K562 (cell line): Measurements from ENCODE around the gene GIPR. TPM values are rescaled to one million over a fixed set of nuclear protein-coding genes. Genes with fewer than 3 reads are reported as not detected.

ENCODE experiments used
- GTF2F1 ChIP-seq: IDR thresholded peaks from 2 replicates; pipeline ENCODE4 v1.6.1; 2011; ENCODE audit warnings: low read depth, low read length, improper control_type of control experiment
- SIN3A ChIP-seq, 2 experiments: fragments of 150-350 bp in 1 of 2; IDR thresholded peaks; 2 replicates each; pipeline ENCODE4 v1.6.1; 2011 to 2016; ENCODE audit warnings: borderline replicate concordance in 2 of 2, low read depth in 2 of 2, low read length in 2 of 2, mild to moderate bottlenecking in 2 of 2, moderate library complexity in 2 of 2; ENCODE audit not compliant: control insufficient read depth in 1 of 2
- ZBTB17 ChIP-seq: fragments of 450-650 bp; formaldehyde crosslinking; IDR thresholded peaks from 2 replicates; pipeline ENCODE4 v1.4.0; 2020; ENCODE audit warnings: mild to moderate bottlenecking
- polyA plus RNA-seq, 8 experiments: library from polyadenylated mRNA; depleted of rRNA in 4 of 8; stranded (reverse) in 5 of 8; unstranded in 3 of 8; fragments of >200 nt; fragmentation: Nextera tagmentation in 2 of 8; fragmentation: Illumina TruSeq in 1 of 8; extraction: Ambion mirVana in 2 of 8; extraction: Trizol in 1 of 8; gene quantifications; 2 replicates each; pipeline versions ENCODE4 v1.2.1 to v1.2.3, GENCODE V29; 2011 to 2014; ENCODE audit warnings: inconsistent platforms in 1 of 8, missing spikeins in 1 of 8
- total RNA-seq, 7 experiments: library from RNA; depleted of rRNA in 6 of 7; stranded (reverse); fragments of >200 nt in 6 of 7; fragmentation: Illumina TruSeq in 2 of 7; extraction: Trizol in 2 of 7; gene quantifications; 2 replicates each; pipeline versions ENCODE4 v1.2.1 to v1.2.3, GENCODE V29; 2011 to 2021; ENCODE audit warnings: low replicate concordance in 1 of 7
- TF ChIP-seq, protein P1 (sequence below), 2 experiments: fragments of 150-350 bp in 1 of 2; IDR thresholded peaks; 2 replicates each; pipeline ENCODE4 v1.6.1; 2012 to 2016; ENCODE audit warnings: low read depth in 2 of 2, low read length in 2 of 2, mild to moderate bottlenecking in 1 of 2, moderate library complexity in 1 of 2
- TF ChIP-seq, protein P2 (sequence below), 2 experiments: fragments of 450-650 bp; IDR thresholded peaks; 2 replicates each; pipeline ENCODE4 v1.6.1; 2016; ENCODE audit warnings: mild to moderate bottlenecking in 2 of 2, borderline replicate concordance in 1 of 2, low read depth in 1 of 2, moderate library complexity in 1 of 2
- TF ChIP-seq, protein P3 (sequence below): sonication (generic); formaldehyde crosslinking; IDR thresholded peaks from 2 replicates; pipeline ENCODE4 v1.8.0; 2023; ENCODE audit warnings: missing genetic modification reagents, mild to moderate bottlenecking, borderline replicate concordance

The GIPR gene
- total and polyA plus RNA-seq, 9 of the 15 experiments (the other 6 are each of a cell fraction or from before 2014, with no cell fraction given), result 2.2 to 26.8 (median 12.7) TPM

DNA sequence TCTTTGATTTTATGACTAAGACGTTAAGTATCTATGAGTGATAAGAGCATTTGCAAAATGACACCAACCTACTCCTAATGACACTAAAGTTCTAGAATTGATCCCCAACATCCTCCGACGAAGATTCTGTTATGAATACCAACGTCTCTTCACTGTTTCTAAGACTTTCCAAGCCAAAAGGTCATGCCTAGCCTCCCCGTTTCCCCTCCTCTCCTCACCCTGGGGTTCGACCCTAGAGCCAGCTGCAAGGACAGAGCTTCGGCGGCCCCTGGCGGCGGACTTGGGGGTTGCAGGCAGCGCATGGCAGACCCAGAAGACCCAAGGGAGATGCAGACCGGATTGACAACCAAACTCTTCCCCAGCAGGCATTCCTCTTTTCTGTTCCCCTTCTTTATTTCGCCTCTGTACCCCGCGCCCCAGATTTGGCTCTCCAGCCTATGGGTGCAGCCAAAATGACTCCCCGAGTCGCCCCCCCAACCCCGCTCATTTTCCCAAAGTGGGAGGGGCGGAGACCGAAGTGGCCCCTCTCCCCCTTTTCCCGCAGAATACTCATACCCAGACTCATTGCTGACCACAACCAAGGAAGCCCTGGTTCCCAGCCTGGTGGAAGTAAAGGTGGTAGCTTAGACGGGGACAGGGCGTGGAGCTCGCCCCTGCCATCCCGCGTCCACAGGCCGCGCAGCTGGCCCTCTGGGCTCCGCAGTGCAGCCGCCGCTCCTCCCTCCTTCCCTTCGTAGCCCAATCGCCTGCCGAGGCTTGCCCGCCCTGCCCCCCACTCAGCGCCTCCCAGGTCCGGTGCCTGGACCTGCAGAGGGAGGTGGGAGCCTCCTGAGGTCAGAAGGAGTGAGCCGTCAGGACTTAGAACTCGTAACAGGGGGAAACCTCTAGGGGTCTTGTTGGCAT, 24.7 kb upstream of the GIPR start (continued):
- TF ChIP-seq, protein P1, sequence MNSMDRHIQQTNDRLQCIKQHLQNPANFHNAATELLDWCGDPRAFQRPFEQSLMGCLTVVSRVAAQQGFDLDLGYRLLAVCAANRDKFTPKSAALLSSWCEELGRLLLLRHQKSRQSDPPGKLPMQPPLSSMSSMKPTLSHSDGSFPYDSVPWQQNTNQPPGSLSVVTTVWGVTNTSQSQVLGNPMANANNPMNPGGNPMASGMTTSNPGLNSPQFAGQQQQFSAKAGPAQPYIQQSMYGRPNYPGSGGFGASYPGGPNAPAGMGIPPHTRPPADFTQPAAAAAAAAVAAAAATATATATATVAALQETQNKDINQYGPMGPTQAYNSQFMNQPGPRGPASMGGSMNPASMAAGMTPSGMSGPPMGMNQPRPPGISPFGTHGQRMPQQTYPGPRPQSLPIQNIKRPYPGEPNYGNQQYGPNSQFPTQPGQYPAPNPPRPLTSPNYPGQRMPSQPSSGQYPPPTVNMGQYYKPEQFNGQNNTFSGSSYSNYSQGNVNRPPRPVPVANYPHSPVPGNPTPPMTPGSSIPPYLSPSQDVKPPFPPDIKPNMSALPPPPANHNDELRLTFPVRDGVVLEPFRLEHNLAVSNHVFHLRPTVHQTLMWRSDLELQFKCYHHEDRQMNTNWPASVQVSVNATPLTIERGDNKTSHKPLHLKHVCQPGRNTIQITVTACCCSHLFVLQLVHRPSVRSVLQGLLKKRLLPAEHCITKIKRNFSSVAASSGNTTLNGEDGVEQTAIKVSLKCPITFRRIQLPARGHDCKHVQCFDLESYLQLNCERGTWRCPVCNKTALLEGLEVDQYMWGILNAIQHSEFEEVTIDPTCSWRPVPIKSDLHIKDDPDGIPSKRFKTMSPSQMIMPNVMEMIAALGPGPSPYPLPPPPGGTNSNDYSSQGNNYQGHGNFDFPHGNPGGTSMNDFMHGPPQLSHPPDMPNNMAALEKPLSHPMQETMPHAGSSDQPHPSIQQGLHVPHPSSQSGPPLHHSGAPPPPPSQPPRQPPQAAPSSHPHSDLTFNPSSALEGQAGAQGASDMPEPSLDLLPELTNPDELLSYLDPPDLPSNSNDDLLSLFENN (IDR thresholded peaks at IDR 0.05; ENCODE audit: low read depth in 2 of 2, low read length in 2 of 2), result no peak
- no peak for TF ChIP-seq SIN3A (IDR thresholded peaks at IDR 0.05; ENCODE audit: borderline replicate concordance in 2 of 2, control insufficient read depth in 1 of 2, low read depth in 2 of 2, low read length in 2 of 2)
- TF ChIP-seq, protein P2, sequence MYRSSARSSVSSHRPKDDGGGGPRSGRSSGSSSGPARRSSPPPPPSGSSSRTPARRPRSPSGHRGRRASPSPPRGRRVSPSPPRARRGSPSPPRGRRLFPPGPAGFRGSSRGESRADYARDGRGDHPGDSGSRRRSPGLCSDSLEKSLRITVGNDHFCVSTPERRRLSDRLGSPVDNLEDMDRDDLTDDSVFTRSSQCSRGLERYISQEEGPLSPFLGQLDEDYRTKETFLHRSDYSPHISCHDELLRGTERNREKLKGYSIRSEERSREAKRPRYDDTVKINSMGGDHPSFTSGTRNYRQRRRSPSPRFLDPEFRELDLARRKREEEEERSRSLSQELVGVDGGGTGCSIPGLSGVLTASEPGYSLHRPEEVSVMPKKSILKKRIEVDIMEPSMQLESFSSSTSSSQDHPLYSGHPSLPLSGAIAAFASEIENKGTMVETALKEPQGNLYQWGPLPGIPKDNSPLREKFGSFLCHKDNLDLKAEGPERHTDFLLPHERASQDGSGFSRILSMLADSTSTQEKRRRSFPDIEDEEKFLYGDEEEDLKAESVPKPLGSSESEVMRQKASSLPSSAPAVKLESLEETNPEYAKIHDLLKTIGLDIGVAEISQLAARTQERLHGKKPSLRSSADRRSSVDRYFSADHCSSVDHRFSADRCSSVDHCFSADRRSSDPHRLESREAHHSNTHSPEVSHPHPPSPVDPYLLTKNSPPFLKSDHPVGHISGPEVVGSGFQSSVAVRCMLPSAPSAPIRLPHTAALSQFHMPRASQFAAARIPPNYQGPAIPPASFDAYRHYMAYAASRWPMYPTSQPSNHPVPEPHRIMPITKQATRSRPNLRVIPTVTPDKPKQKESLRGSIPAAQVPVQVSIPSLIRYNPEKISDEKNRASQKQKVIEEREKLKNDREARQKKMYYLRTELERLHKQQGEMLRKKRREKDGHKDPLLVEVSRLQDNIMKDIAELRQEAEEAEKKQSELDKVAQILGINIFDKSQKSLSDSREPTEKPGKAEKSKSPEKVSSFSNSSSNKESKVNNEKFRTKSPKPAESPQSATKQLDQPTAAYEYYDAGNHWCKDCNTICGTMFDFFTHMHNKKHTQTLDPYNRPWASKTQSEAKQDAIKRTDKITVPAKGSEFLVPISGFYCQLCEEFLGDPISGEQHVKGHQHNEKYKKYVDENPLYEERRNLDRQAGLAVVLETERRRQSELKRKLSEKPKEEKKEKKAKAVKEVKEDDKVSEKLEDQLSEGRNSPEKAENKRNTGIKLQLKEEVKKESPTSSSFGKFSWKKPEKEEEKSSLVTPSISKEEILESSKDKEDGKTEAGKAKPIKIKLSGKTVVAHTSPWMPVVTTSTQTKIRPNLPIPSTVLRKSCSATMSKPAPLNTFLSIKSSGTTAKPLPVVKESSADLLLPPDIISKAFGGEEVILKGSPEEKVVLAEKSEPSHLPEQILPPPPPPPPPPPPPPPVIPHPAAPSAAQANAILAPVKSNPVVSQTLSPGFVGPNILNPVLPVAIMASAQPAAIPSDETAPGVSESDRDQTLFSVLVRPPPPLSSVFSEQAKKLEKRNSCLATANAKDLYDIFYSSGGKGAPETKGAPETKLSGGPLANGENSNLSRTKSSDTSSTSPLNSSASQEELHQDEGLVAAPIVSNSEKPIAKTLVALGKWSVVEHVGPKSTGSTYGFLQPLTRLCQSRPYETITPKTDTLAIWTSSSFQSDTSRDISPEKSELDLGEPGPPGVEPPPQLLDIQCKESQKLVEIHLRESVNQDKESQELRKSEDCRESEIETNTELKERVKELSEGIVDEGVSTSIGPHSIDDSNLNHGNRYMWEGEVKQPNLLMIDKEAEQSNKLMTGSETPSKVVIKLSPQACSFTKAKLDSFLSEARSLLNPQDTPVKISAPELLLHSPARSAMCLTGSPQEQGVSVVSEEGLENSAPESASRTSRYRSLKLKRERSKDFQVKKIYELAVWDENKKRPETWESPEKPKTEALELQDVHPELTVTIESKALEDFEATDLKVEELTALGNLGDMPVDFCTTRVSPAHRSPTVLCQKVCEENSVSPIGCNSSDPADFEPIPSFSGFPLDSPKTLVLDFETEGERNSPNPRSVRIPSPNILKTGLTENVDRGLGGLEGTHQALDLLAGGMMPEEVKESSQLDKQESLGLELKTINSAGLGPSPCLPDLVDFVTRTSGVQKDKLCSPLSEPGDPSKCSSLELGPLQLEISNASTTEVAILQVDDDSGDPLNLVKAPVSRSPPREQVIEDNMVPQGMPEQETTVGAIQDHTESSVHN (IDR thresholded peaks at IDR 0.05; ENCODE audit: borderline replicate concordance in 1 of 2, low read depth in 1 of 2), result no peak
- TF ChIP-seq, protein P3, sequence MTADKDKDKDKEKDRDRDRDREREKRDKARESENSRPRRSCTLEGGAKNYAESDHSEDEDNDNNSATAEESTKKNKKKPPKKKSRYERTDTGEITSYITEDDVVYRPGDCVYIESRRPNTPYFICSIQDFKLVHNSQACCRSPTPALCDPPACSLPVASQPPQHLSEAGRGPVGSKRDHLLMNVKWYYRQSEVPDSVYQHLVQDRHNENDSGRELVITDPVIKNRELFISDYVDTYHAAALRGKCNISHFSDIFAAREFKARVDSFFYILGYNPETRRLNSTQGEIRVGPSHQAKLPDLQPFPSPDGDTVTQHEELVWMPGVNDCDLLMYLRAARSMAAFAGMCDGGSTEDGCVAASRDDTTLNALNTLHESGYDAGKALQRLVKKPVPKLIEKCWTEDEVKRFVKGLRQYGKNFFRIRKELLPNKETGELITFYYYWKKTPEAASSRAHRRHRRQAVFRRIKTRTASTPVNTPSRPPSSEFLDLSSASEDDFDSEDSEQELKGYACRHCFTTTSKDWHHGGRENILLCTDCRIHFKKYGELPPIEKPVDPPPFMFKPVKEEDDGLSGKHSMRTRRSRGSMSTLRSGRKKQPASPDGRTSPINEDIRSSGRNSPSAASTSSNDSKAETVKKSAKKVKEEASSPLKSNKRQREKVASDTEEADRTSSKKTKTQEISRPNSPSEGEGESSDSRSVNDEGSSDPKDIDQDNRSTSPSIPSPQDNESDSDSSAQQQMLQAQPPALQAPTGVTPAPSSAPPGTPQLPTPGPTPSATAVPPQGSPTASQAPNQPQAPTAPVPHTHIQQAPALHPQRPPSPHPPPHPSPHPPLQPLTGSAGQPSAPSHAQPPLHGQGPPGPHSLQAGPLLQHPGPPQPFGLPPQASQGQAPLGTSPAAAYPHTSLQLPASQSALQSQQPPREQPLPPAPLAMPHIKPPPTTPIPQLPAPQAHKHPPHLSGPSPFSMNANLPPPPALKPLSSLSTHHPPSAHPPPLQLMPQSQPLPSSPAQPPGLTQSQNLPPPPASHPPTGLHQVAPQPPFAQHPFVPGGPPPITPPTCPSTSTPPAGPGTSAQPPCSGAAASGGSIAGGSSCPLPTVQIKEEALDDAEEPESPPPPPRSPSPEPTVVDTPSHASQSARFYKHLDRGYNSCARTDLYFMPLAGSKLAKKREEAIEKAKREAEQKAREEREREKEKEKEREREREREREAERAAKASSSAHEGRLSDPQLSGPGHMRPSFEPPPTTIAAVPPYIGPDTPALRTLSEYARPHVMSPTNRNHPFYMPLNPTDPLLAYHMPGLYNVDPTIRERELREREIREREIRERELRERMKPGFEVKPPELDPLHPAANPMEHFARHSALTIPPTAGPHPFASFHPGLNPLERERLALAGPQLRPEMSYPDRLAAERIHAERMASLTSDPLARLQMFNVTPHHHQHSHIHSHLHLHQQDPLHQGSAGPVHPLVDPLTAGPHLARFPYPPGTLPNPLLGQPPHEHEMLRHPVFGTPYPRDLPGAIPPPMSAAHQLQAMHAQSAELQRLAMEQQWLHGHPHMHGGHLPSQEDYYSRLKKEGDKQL (CRISPR knock-in tag), result no peak
- TF ChIP-seq ZBTB17 (CRISPR knock-in tag), result no peak
- no peak for TF ChIP-seq GTF2F1
